Fibroblast of skin of back (primary cell): ENCODE measurements around the gene CYTH3.

Source experiments
- DNase-seq: peaks from one replicate; pipeline ENCODE4 v3.0.0-alpha.2; 2013

Gene CYTH3

DNA sequence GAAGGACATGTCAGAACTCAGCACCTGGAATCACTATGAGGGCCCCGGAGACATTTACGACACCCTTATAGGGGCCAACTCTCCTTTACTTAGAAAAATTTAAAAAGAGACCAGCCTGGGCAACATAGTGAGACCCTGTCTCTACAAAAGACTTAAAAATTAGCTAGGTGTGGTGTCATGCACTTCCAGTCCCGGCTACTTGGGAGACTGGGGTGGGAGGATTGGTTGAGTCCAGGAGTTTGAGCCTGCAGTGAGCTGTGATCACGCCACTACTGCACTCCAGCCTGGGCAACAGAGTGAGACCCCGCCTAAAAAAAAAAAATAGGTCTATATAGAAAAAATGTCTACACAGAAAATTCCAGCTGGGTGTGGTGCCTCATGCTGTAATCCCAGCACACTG, 7.5 kb upstream of the CYTH3 start:
- no peak for DNase-seq

DNA sequence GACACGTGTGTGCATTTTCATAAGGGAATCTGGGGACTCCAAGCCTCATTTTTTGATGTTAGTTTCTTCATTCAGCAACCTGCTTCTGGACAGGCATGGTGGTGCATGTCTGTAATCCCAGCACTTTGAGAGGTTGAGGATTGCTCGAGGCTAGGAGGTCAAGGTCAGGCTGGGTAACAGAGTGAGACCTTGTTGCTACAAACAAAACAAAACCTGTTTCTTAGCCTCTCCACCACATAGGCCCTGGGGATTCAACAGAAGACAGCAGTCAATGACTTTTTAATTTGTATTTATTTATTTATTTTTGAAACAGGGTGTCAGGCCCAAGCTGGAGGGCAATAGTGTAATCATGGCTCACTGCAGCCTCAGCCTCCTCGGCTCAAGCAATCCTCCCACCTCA, 6.9 kb upstream of the CYTH3 start:
- DNase-seq, result no peak

DNA sequence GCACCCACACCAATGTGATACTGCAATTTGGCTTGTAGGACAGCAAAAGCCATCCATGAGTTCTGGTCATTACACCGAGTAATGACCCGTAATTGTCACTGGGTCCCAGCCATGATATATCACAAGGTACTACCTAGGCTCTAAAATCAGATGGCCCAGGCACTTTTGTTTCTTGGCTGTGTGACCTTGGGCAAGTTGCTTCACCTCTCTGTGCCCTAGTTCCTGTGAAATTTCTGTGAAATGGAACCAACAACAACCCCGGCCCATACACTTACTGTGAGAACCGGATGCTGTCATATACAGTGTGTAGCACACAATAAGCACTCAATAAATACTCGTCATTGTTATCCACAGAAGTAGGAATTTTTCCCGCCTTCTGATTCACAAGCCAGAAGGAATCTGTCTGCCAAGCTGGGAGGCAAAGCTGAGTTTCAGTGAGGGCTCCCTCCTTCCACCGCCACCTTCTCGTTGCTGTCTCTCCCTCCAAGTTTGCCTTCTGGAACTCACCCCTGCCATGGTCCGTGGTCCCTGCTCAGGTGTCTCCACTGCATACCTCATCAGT, 6.4 kb upstream of the CYTH3 start:
- peak; percentile 77 for DNase-seq

DNA sequence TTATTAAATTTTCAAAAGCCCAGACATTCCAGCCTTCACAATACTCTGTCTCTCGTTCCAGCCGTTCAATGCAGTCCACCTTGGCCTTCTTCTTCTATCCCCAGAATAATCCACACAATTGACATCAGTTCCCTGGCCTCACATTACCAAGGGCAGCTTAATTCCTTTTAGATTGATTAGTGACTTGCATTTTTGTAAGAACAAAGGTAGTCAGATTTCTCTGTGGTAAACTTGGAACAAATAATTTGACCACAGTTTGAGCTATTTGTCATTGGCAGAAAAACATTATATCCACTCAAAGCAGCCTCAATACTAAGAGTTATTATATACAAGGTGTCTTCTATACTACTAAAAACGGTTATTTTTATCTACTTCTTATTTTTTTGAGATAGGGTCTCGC, 5.1 kb upstream of the CYTH3 start:
- no peak for DNase-seq

DNA sequence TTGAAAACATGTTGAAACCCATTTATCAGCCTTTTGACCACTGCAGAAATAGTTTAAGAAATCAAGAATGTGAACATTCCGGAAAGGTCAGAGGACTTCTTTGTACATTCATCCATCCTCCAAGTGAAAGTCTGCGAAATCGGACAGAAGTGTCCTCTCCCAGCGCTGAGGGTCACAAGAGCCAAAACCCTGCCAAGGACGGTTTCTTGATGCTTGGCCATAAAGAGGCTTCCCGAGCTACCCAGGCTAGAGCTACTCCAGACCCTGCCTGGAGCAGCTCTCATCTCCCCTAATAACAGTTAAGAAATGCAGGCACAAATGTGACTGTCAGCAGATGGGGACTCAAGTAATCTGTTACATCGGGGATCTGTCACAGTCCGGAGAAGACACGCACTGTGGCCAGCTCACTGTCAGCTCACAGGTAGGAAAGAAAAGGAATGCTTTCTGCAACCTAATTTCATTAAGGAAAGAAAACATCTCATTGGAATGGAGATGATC, 4.5 kb upstream of the CYTH3 start:
- no peak for DNase-seq

DNA sequence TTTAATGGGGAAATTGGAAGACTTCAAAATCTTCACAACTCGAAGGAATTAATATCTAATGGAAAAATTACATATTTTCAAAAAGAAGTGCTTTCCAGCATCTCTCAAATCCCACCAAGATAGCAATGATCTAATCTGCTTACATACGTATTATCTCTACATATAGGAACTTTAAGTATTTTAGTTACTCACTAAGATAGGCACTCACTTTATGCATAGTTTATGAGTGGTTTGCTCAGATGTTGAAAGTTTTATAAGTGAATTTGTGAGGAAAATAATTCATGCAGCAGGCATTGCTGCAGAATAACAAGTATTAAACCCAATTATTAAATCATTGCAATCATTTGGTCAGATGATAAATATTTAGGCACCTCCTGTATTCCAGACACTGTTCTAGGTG, 2.3 kb upstream of the CYTH3 start:
- peak; percentile 83 for DNase-seq

DNA sequence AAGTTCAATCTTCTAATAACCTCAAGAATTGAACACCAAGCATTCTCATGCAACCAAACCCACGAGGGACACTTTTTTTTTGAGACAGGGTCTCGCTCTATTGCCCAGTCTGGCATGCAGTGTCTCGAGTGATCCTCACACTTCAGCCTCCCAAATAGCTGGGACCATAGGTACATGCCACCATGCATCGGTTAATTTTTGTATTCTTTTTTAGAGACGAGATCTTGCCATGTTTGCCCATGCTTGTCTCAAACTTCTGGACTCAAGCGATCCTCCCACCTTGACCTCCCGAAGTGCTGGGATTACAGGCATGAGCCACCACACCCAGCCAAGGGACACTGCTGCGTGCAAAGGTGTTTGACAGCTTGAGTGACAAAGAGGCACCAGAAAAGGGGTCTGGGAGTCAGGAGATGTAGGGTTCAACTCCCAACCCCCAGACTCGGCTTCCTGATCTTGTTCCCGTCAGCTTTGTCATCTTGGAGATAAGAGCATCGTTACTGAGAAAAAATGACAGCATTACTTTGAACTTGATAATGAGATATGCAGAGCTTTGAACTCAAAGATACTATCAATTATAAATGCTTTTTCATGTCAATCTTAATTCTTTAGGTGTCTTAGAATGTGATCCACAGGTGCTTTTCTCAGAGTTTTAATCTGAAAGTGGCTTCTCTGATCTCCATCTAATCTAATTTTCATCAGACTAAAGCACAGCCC, 1.6 kb upstream of the CYTH3 start:
- no peak for DNase-seq

DNA sequence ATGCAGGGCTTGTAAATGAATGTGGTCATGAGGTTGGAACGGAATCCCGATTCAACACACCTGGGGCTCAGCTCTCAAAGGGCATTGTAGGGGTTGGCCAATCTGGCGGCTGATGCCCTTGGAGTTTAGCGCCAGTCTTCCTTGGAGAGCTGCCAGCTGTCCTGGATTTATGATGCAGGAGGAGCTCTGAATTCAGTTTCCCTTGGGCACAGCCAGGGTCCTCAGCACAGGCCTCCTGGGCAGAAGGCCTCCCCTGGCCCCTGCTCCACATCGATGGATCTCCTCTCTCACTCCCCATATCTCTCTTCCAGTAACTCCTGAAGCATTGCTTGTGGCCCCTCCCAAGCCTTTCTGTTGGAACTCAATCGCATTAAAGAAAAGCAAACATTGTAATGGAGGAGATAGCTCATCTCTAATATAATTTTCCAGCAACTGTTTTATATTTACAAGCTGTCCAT, 985 bp upstream of the CYTH3 start:
- no peak for DNase-seq

DNA sequence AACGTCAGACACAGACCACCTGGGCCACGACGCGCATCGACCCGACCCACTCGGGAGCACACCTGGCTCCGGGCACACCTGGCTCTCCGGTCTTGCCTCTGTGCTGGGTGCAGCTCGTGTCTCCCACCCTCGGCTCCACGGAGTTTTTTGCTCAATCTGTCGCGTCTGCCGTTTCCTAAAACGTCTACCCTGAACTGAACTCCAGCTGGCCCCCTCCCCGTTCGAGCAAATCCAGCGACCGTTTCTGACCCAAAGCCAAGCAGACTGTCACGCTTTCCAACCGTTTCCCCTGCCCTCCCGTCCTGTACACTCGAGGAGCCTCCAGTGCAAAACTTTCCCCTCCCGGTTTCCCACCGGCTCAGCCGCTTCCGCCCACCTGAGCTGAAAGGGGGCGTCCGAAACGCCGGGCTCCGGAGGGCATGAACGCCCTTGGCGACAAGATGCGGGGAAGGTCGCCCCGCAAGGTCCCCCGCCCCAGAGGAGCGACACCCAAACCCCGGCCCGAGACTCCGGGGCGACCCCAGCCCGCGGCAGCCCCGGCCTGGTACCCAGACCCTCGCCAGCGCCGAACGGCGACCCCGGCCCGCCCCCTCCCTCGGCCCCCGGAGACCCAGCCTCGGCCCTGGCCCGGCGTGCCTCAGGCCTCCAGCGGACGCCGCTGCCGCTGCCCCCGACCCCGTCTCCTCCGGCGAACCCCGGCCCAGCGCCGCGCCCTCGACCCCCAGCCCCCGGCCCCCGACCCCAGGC, 557 bp downstream of the CYTH3 start:
- no peak for DNase-seq

DNA sequence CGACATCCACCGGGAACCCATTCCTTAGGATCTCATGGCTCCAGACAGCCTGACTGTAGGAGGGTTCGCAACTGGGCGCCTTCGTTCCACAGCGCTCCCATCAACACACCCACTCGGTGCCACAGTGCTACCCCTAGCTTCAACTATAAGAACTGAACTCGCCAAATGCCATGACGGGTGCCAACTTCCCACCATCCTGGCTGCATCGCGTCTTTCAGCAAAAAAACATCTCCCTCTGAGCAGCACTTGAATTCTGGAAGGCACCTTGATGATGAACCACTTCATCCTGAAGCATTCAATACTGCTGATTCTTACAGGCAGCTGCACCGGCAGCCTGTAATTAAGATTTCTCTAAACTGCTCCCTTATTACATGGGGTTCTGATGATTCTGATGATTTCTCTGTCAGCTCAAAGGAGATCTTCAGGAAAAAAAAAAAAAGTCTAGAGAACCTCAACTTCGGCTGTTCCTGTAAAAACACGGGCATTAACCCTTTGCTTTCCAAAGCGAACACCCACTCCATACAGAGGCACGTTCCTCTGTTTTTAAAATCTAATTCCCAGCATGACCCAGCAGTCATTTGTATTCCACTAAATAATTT, 1.3 kb downstream of the CYTH3 start:
- DNase-seq, result peak; percentile 75

DNA sequence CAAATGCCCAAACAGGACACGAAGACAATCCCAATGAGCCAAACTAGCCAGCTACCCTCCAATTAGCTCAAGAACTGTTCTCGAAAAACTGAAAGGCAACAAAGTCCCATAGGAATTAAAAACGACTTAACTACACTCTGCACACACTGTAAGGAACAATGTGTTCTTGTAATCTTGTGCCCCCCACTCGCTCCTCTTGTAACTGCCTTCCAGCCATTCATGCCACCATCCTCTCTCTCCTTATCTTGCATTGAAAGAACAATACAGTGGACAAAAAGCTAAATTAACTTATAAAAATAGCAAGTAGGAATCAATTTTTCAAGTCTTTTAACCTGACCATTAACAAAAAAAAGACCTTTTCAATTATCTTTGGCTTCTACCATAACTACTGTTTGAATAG, 2.9 kb downstream of the CYTH3 start:
- no peak for DNase-seq

DNA sequence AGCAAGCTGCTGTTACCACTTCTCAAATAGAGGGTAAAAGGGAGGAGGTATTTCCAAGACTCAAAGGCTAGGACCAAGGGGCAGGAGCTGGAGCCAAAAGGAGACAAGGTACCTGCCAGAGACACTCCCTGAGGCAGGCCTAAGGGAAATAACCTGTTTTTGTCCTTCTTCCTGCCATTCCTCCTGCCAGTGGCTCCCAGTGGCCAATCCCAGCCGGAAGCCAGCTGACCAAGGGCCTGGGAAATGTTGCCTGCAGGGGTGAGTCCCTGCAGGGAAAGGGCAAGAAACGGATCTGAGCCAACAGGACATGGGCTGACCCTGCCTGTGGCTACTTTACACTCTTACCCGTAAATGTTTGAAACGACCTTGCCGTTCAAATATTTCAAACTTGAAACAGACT, 3.5 kb downstream of the CYTH3 start:
- DNase-seq, result no peak

DNA sequence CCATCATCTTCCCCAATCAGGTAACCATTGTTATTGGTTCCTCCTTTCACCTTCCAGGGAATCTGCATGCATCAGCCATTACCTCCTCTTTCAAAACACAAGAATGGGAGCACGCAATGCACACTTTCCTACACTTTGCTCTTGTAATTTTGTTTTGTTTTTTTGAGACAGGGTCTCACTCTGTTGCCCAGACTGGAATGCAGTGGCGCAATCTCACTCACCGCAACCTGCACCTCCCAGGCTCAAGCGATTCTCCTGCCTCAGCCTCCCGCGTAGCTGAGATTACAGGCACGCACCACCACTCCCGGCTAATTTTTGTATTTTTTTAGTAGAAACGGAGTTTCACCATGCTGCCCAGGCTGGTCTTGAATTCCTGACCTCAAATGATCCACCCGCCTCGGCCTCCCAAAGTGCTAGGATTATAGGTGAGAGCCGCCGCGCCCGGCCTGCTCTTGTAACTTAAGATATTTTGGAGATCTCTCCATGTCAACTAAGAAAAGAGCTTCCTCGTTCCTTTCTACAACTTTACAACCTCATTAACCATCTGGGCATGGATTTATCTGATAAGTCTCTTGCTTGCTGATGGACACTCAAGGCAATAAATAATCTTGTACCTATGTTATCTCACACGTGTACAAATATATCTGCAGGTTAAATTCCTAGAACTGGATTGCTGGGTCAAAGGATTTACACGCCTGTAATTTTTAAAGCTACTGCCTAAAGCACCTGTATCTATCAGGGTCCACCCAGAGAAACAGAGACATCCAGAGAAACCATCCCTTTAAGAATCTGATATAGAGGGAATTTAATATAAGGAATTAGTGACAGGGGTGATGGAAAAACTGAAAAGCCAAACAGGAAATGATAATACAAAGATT, 4.2 kb downstream of the CYTH3 start:
- no peak for DNase-seq

DNA sequence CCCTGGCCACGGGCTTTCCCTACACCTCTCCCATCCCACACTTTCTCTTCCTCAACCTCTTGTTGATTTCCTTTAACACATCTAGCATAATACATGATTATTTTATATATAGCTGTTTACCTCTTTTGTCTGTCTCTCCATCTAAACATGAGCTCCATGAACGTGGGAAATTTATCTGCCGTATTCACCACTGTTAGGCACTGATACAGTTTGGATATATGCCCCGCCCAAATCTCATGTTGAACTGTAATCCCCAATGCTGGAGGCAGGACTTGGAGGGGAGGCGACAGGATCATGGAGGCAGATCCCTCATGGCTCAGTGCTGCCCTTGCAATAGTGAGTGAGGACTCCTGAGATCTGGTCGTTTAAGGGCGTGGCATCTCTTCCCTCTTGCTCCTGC, 5.7 kb downstream of the CYTH3 start:
- DNase-seq, result no peak

DNA sequence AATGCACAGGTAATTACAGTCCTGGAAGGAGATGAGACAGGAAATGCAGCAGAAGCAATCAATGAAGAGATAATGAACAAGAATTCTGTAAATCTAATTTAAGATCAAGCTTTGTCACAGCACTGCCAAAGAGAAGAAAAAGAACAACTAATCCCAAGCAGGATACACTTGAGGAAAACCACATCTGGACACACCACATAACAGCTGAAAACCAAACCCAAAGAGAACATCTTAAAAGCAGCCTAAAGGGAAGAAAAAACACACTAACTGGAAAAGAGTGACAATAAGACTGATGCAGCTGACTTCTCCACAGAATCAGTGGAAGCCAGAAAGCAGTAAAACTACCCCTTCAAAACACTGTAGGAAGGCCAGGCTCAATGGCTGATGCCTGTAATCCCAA, 10.2 kb downstream of the CYTH3 start:
- DNase-seq, result no peak

DNA sequence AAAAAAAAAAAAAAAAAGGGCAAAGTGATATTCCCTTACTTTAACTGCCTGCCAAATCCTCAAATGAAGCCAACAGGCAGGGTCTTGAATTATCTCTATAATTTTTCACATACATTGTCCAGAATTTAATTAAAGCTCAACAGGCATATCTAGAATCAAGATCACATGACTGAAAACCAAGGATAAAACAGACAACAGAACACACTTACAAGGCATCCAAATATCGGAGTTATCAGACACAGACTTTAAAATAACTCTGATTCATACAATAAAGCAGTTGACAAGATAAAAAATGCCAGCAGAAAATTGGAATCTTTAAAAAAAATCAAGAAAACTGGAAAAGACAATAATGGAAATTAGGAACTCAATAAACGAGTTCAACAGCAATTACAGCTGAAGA, 10.7 kb downstream of the CYTH3 start:
- no peak for DNase-seq

DNA sequence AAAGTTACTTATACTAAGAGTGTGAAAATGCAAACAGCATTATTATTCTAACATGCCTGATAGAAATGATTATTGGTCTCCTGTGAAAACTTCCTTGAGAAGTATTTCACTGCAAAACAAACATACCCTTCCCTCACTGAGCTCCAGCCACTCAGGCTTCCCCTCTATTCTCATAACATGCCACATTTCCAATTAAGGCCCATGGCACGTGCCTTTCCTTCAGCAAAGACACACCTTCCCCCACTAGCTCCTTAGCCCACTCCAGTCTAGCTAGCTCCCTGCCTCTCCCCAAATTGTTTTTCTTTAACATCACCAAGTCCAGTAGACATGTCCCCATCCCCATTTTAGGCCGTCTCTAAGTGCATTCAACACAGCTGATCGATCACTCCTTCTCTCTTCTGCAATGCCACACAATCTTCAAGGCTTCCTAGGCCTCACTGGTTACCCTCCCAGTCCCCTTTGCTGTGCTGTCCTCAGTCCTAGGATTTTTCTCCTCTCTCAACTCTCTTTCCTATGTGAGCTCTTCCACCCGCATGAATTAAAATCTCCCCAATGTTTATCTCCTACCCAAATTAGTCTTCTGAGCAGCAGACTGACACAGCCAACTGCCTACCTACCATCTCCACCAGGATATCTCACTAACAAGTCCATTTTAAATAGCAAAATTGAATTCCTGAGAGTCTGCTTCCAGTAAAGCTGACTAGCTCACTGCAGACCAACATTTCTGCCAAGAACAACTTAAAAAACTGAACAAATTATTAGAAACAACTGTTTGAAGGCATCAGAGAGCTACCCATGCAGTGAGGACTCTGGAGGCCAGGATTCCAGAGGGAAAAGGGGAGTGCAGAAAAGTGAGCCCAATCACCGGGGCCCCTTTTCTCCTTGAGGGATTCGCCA, 11.9 kb downstream of the CYTH3 start:
- peak; percentile 84 for DNase-seq

DNA sequence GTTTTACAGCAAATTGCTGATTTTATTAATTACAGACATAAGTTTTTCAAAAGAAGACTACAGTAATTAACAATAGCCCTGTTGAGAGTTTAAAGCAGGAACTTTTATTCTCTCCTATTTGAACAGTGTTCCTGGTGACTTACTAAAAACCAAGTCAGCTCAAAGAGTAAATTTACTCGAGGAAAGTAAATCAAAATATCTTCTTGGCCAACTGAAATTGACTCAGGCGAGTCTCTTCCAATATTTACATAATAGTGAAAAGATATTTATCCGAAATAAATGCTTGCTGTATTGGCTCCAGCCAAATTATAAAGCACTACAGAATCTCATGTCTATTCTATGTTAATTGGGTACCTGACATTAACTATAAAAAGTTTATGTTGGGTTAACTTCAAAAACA, 13.2 kb downstream of the CYTH3 start:
- DNase-seq, result no peak

DNA sequence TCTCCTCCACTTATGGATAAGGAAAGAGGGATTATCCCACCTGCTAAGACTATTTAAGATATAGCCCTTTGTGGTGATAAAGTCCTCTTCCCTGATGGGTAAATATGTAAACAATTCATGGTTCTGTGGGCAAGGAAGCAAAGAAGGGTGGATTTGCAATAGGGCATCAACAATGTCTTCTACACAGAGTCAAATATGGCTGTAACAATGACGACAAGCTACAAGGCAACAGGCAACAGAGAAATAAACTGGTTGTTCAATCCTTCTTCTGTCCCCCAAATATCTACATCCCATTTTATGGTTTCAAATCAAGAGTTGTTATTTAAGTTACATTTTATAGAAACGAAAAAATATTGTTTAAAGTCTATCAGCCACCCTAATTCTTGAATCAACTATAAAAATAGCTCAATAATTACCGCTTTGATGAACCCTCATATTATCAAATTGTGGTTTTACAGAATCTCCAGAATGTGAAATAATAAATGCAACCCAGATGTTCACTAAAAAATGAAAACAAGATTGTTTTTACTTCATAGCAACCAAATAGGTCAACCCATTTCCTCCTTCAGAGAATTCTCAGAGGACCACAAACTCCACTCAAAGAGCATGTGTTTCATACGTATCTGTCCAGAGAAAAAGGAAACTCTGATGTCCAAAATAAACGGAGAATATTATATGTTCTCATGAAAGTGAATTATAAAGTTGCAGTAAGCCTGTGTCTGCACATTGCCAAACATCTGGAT, 13.8 kb downstream of the CYTH3 start:
- DNase-seq, result peak; percentile 90

DNA sequence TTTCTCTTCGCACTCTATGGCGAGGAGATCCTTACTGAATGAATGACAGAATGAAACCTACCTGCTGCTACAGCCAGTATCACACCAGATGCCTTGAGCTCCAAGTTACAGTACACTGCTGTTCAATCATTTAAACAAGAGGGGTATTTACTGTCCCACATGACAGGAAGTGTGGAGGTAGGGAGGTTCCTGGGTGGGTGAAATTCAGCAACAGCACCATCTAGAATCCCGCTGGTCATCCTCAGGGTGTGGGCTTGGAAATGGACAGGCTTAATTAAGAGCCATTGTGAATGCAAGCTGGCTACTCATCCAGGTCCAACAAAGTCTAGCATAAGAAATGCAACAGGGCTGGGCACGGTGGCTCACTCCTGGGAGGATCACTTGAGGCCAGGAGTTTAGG, 14.7 kb downstream of the CYTH3 start:
- no peak for DNase-seq
